ENCODE data around the gene SYT17. TPM values are rescaled to one million over a fixed set of nuclear protein-coding genes. Genes with fewer than 3 reads are reported as not detected.

Gene SYT17
- total and polyA plus RNA-seq, 2 experiments from 2014 or later, result 0.32 to 1.5 TPM

DNA sequence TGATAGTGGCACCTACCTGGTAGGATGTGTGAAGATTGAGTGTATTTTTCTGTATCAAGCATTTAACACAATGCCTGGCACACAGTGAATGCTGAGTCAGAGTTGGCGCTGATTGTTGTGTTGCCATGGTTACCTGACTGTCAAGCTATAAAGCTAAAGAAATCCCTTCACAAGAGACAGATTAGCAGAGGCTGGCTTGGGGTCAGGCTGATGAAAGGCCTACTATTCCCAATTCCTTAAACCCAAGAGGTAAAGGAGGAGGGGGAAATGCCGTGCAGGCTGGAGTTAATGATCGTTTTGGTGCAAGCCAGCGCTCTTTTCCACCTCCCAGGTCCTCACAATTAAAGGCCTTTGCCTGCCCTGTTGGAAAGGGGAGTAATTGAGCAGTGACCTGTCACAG is 123.4 kb downstream of the SYT17 start:
- Histone ChIP-seq H3K27ac (no peak overlapping the region), H3K27me3 (no peaks in the 10 kb centered on the region), H3K9me3 (ENCODE audit: low read depth) (no peaks in the 10 kb centered on the region), H3K4me1 (ENCODE audit: low read depth) (no peaks in the 10 kb centered on the region), H3K4me3 (no peak overlapping the region), H3K36me3 (no peaks in the 10 kb centered on the region)
- TF ChIP-seq, protein P1, sequence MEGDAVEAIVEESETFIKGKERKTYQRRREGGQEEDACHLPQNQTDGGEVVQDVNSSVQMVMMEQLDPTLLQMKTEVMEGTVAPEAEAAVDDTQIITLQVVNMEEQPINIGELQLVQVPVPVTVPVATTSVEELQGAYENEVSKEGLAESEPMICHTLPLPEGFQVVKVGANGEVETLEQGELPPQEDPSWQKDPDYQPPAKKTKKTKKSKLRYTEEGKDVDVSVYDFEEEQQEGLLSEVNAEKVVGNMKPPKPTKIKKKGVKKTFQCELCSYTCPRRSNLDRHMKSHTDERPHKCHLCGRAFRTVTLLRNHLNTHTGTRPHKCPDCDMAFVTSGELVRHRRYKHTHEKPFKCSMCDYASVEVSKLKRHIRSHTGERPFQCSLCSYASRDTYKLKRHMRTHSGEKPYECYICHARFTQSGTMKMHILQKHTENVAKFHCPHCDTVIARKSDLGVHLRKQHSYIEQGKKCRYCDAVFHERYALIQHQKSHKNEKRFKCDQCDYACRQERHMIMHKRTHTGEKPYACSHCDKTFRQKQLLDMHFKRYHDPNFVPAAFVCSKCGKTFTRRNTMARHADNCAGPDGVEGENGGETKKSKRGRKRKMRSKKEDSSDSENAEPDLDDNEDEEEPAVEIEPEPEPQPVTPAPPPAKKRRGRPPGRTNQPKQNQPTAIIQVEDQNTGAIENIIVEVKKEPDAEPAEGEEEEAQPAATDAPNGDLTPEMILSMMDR (IDR thresholded peaks at IDR 0.05; ENCODE audit: low read depth, low read length), result no peak
- peak in 1 of 2 donors; percentile 44 for DNase-seq (ENCODE audit: low read depth in 1 of 2, low spot score in 1 of 2)

DNA sequence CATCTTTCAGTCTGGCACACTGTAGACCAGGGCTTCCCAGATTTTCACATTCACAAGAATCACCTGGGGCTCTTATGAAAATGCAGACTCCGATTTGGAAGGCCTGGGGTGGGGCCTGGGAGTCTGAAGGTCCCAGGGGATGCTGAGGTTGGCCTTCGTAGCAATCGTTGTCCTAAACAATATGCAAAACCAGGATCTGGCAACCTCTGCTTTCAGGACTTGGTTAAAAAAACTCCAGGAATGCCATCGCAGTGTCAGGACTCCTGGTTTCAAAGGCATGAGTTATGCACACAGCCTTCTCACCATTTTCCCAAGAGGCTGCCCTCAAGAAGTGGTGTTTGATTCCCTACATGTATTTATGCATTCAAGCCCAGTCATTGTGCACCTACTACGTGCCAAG is 124.1 kb downstream of the SYT17 start:
- TF ChIP-seq, protein P1 (IDR thresholded peaks at IDR 0.05; ENCODE audit: low read depth, low read length), result no peak
- Histone ChIP-seq H3K27me3 (no peaks in the 10 kb centered on the region), H3K4me3 (no peak overlapping the region), H3K36me3 (no peaks in the 10 kb centered on the region), H3K27ac (no peak overlapping the region), H3K9me3 (ENCODE audit: low read depth) (no peaks in the 10 kb centered on the region), H3K4me1 (ENCODE audit: low read depth) (no peaks in the 10 kb centered on the region)
- no peak for DNase-seq (ENCODE audit: low read depth in 1 of 2, low spot score in 1 of 2)

DNA sequence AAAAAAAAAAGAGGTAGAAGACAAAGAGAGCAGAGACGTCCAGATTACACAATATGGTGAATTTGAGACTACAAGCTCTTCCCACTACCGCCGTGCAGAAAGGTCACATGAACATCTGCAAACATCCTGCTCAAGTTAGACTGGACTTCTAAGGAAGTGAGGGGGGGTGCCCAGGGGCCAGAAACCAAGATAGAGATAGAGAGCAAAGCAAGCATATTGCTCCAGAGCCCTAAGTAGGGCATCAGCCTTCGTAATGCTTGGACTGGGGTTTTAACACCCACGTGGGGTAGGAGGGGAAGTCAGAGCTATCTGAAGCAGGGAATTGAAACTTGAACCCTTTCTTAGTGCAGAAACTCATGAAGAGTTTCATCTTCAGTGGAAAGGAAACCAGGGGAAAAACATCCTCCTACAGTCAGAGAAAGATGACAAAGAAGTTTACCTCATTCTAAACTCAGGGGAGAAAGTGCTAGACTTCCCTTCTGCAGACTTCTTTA is 126.2 kb downstream of the SYT17 start:
- no peak overlapping the region for H3K4me3 ChIP-seq
- TF ChIP-seq, protein P1 (IDR thresholded peaks at IDR 0.05; ENCODE audit: low read depth, low read length), result no peak
- no peaks in the 10 kb centered on the region for H3K36me3 ChIP-seq
- no peaks in the 10 kb centered on the region for H3K9me3 ChIP-seq (ENCODE audit: low read depth)
- no peaks in the 10 kb centered on the region for H3K27me3 ChIP-seq
- peak in 1 of 2 donors; percentile 73 for DNase-seq (ENCODE audit: low read depth in 1 of 2, low spot score in 1 of 2)
- no peaks in the 10 kb centered on the region for H3K4me1 ChIP-seq (ENCODE audit: low read depth)
- H3K27ac ChIP-seq, result no peak overlapping the region

DNA sequence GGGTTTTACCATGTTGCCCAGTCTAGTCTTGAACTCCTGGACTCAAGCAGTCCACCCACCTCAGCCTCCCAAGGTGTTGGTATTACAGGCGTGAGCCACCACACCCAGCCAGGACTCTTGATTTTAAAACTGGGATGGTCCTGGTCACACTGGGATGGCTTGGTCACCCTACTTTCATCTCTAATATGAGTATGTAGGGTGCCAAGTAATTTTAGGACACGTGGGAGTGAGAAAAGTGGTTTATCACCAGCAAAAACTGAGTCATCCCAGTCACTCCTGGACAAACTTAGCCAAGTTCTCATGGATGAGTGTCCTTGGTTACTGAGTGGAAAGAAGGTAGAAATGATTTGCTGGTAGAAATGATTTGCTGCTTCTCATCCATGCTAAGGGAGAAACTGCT is 127.4 kb downstream of the SYT17 start:
- Histone ChIP-seq H3K27ac (no peak overlapping the region), H3K4me3 (no peak overlapping the region), H3K27me3 (no peaks in the 10 kb centered on the region), H3K9me3 (ENCODE audit: low read depth) (no peaks in the 10 kb centered on the region), H3K36me3 (no peaks in the 10 kb centered on the region), H3K4me1 (ENCODE audit: low read depth) (no peaks in the 10 kb centered on the region)
- no peak for DNase-seq (ENCODE audit: low read depth in 1 of 2, low spot score in 1 of 2)
- TF ChIP-seq, protein P1 (IDR thresholded peaks at IDR 0.05; ENCODE audit: low read depth, low read length), result no peak

DNA sequence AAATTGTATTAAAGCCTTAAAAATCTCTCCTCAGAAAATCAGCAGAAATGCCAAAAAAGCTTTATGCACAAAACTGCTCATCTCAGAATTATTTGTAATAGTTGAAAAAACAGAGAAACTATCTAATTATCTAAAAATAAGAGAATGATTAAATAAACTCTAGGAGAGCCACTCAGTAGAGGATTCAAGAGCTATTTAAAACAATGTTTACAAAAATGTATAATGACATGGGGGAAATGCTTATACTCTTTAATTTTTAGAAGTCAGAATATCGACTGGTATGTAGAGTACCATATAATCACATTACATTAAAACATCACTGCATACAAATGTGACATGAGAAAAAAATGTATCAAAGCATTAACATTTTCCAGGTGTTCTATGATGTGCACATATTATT is 129.4 kb downstream of the SYT17 start:
- no peak overlapping the region for H3K27ac ChIP-seq
- H3K9me3 ChIP-seq (ENCODE audit: low read depth), result no peaks in the 10 kb centered on the region
- H3K4me1 ChIP-seq (ENCODE audit: low read depth), result no peaks in the 10 kb centered on the region
- no peak for DNase-seq (ENCODE audit: low read depth in 1 of 2, low spot score in 1 of 2)
- H3K4me3 ChIP-seq, result no peak overlapping the region
- no peaks in the 10 kb centered on the region for H3K36me3 ChIP-seq
- no peaks in the 10 kb centered on the region for H3K27me3 ChIP-seq
- TF ChIP-seq, protein P1 (IDR thresholded peaks at IDR 0.05; ENCODE audit: low read depth, low read length), result no peak

DNA sequence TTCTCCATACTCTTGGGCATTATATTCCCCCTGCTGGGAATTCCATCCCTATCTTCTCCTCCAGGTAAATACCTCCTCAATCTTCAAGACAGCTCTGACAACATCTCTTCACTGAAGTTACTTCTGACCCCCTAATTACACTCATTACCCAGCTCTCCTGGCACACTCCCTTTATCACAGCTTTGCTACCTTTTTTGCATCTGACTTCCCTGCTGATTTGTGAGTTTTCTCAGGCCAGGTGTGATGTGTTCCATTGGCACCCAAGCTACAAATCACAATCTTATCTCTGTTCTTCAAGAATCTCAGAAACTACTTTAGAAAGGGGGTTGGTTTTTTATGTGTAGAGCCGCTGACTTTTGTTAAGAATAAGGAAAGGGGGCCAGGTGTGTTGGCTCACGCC is 131.5 kb downstream of the SYT17 start:
- TF ChIP-seq, protein P1 (IDR thresholded peaks at IDR 0.05; ENCODE audit: low read depth, low read length), result no peak
- Histone ChIP-seq H3K9me3 (ENCODE audit: low read depth) (no peaks in the 10 kb centered on the region), H3K27ac (no peak overlapping the region), H3K4me3 (no peak overlapping the region), H3K4me1 (ENCODE audit: low read depth) (no peaks in the 10 kb centered on the region), H3K27me3 (no peaks in the 10 kb centered on the region), H3K36me3 (no peaks in the 10 kb centered on the region)
- DNase-seq (ENCODE audit: low read depth in 1 of 2, low spot score in 1 of 2), result no peak

Measured in cardiac muscle cell (in vitro differentiated cells and primary cell).